ENCODE data around the gene EEF1AKMT1.
"Not testable (repeated sequence)": the region's sequence is repeated elsewhere in the genome, so short reads cannot be mapped to it uniquely, and the experiment has no call there.

Gene EEF1AKMT1

DNA sequence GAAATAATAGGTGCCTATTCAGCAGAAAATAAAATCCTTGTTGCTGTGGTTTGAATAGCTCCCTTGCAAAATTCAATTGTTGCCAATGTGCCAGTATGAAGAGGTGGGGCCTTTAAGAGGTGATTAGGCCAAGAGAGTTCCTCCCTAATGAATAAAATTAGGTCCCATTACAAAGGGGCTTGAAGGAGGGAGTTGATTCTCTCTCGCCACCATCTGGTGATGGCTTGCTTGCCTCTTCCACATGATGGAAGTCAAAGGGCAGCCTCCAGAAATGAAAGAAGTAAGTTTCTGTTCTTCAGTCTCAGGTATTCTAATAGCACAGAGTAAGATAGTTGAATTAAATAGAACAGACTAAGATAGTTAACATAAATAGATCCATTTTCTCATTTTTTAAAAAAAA lies 3.0 kb upstream of the EEF1AKMT1 start:
- no peak for DNase-seq

DNA sequence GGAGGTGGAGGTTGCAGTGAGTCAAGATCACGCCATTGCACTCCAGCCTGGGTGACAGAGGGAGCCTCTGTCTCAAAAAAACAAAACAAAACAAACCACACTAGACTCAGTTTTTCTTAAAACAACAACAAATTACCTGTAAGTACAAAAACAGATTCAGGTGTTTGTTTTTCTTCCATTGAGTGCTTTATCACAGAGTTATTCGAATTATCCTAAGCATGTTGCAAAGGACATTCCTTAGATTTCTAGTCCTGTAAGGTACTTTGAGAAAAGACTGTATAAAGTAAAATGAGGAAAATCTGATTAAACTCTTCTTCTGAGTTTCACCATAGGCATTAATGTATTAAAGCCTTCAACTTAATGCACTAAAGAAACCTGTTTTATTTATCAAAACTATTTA lies 2.2 kb upstream of the EEF1AKMT1 start:
- no peak for DNase-seq

- no peak for DNase-seq
Observed at GRCh38 chr13:20774746-20775145, 985 bp upstream of the EEF1AKMT1 start.

GRCh38 chr13:20772401-20773131 lies 1.2 kb downstream of the EEF1AKMT1 start:
- no peak for DNase-seq

DNA sequence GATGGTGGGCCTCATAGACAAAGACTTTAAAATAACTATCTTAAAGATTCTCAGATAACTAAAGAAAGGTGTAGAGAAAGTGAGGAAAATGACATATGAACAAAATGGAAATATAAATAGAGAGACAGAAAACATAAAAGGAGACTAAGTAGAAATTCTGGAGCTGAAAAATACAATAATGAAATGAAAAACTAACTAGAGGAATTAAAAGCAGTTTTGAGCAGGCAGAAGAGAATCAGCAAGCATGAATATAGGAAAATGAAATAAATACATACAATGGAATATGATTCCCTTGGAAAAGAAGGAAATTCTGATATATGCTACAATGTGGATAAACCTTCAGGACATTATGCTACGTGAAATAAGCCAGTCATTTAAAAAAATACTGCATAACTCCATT lies 3.9 kb downstream of the EEF1AKMT1 start:
- DNase-seq: no peak

DNA sequence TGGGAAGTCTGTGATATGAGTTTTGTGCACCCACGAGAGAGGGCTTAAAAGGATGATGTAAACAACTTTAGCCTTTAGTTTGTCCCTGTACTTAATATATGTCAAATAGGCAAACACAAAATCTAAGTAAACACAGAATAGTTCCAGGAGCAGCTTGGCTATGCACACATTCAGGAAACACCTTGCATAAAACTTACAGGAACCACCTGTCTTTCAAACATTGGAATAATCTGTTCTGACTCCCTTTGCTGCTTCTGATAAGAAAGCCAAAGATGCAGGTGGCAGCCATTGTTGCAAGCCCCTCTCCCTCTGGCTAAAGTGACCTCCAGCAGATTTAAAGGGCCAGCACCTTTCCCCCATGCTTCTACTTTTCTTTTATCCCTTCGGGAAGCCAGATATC lies 4.7 kb downstream of the EEF1AKMT1 start:
- DNase-seq: no peak

DNA sequence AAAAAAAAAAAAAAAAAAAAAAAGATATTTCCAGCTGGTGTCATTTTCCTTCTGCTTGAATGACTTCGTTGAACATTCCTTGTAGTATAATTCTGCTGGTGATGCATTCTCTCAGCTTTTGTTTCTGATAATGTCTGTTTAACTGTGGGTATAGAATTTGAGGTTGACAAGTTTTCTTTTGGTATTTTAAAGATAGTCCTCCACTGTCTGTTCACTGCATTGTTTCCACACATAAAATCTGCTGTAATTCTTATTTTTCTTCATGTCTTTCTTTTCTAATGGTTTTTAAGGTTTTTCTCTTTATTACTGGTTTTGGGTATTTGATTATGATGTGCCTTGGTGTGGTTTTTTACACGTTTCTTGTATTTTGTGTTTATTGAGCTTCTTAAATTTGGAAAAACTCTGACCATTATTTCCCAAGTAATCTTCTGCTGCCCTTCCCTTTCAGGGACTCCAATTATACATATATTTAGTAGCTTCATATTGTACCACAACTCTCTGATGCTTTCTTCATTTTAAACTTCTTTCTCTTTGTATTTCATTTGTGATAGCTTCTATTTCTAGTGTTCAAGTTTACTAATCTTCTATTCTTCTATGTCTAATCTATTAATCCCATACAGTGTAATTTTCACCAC lies 6.3 kb downstream of the EEF1AKMT1 start:
- DNase-seq: no peak

DNA sequence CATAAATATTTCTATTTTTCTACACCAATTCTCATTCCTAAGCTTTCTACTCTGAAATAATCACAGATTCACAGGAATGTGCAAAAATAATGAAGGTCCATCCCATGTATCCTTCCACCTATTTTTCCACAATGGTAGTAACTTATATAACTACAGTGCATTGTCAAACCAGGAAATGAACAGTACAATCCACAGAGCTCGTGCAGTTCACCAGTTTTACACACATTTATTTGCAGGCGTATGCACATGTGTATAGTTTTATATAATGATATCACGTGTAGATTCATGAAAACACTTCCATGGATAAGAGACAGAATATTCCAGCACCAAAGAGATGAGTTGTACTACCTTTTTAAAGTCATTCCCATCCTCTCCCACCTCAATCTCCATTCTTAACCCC lies 12.9 kb downstream of the EEF1AKMT1 start:
- no peak for DNase-seq

DNA sequence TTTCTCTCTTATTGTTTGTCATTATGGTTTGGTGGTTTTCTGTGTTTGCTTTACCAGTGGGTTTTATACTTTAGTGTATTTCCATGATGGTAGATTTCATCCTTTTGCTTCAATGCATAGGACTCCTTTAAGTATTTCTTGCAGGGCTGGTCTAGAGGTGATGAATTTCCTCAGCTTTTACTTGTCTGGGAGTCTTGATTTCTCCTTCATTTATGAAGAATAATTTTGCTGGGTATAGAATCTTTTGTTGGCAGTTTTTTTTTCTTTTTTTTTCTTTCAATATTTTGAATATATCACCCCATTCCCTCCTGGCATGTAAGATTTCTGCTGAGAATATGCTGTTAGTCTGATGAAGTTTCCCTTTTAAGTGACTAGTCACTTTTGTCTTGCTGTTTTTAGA lies 19.8 kb downstream of the EEF1AKMT1 start:
- no peak for DNase-seq

DNA sequence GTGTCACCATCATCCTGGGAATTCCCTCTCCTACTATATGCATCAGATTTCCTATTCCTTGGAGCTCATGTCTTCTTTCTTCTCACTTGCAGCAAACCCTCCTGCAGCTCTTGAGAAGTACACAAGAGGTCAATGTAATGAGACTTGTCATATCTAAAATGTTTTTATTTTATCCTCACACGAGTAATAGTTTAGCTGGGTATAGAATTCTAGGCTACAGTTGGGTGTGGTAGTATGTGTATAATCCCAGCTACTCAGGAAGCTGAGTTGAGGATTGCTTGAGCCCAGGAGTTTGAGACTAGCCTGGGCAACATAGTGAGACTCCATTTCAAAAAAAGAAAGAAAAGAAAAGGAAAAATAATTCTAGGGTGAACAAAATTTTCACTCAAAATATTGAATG lies 24.4 kb downstream of the EEF1AKMT1 start:
- no peak for DNase-seq

DNA sequence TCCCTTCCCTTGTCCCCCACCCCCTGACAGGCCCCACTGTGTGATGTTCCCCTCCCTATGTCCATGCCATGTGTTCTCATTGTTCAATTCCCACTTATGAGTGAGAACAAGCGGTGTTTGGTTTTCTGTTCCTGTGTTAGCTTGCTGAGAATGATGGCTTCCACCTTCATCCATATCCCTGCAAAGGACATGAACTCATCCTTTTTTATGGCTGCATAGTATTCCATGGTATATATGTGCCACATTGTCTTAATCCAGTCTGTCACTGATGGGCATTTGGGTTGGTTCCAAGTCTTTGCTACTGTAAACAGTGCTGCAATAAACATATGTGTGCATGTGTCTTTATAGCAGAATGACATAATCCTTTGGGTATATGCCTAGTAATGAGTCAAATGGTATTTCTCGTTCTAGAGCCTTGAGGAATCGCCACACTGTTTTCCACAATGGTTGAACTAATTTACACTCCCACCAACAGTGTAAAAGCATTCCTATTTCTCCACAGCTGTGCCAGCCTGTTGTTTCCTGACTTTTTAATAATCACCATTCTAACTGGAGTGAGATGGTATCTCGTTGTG lies 29.8 kb downstream of the EEF1AKMT1 start:
- not testable (repeated sequence) for DNase-seq

GRCh38 chr13:20740021-20740420 lies 33.7 kb downstream of the EEF1AKMT1 start:
- DNase-seq: no peak

- no peak for DNase-seq
Observed at GRCh38 chr13:20738616-20739015, 35.1 kb downstream of the EEF1AKMT1 start.

- DNase-seq: no peak
Observed at GRCh38 chr13:20729633-20730585, 43.9 kb downstream of the EEF1AKMT1 start.

GRCh38 chr13:20728579-20729311 lies 45.0 kb downstream of the EEF1AKMT1 start:
- DNase-seq: no peak

DNA sequence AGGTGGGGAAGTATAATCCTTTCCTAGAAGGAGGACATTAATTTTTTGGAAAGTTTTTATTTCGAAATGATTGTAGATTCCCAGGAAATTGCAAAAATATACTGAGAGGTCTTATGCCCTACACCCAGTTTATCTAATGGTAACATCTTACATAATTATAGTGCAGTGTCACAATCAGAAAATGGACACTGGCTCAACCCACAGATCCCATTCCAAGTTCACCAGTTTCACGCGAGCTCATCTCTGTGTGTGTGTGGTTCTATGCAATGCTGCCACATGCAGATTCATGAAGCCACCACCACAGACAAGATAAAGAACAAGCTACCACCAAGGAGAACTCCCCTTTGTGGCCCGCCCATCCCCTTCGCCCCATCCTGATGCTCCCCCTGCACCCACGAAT lies 45.9 kb downstream of the EEF1AKMT1 start:
- DNase-seq: no peak

GRCh38 chr13:20721454-20722357 lies 52.1 kb downstream of the EEF1AKMT1 start:
- peak; percentile 53 for DNase-seq

GRCh38 chr13:20721058-20721453 lies 52.7 kb downstream of the EEF1AKMT1 start:
- no peak for DNase-seq

- DNase-seq: no peak
Observed at GRCh38 chr13:20720499-20720898, 53.3 kb downstream of the EEF1AKMT1 start.

GRCh38 chr13:20719783-20720182 lies 54.0 kb downstream of the EEF1AKMT1 start:
- DNase-seq: no peak

GRCh38 chr13:20718958-20719566 lies 54.7 kb downstream of the EEF1AKMT1 start:
- DNase-seq: no peak

Measured in fibroblast of skin of scalp (primary cell).